HG02943 (cell line): ENCODE measurements around the gene TM2D3.

Experiments
- ATAC-seq: cut with Tn5 transposase; IDR thresholded peaks from one replicate; pipeline ENCODE4 v1.9.1; 2021; ENCODE audit warnings: mild to moderate bottlenecking, low read depth, moderate library complexity; ENCODE audit not compliant: unreplicated experiment

Gene TM2D3

GRCh38 chr15:101609742-101610610 lies 42.2 kb downstream of the TM2D3 start:
- ATAC-seq, result no peak

GRCh38 chr15:101608201-101608600 lies 44.0 kb downstream of the TM2D3 start:
- no peak for ATAC-seq

- ATAC-seq, result no peak
Measured at GRCh38 chr15:101607108-101607507, 45.1 kb downstream of the TM2D3 start.

- ATAC-seq, result no peak
Measured at GRCh38 chr15:101604124-101604874, 47.9 kb downstream of the TM2D3 start.

GRCh38 chr15:101602801-101603200 lies 49.4 kb downstream of the TM2D3 start:
- no peak for ATAC-seq

- no peak for ATAC-seq
Measured at GRCh38 chr15:101600035-101600434, 52.1 kb downstream of the TM2D3 start.

GRCh38 chr15:101599091-101599490 lies 53.1 kb downstream of the TM2D3 start:
- no peak for ATAC-seq

- no peak for ATAC-seq
Measured at GRCh38 chr15:101597360-101597928, 54.7 kb downstream of the TM2D3 start.

GRCh38 chr15:101596633-101597032 lies 55.5 kb downstream of the TM2D3 start:
- ATAC-seq, result no peak
